22Rv1 (cell line): Measurements from ENCODE around the gene ZFYVE28.

Experiments
- CTCF ChIP-seq: fragments of 450-650 bp; IDR thresholded peaks from 2 replicates; pipeline ENCODE4 v1.5.1; 2017; ENCODE audit warnings: mild to moderate bottlenecking
- ZFX ChIP-seq: fragments of 450-650 bp; IDR thresholded peaks from 2 replicates; pipeline ENCODE4 v1.6.1; 2017; ENCODE audit warnings: antibody characterized with exemption, borderline replicate concordance

DNA sequence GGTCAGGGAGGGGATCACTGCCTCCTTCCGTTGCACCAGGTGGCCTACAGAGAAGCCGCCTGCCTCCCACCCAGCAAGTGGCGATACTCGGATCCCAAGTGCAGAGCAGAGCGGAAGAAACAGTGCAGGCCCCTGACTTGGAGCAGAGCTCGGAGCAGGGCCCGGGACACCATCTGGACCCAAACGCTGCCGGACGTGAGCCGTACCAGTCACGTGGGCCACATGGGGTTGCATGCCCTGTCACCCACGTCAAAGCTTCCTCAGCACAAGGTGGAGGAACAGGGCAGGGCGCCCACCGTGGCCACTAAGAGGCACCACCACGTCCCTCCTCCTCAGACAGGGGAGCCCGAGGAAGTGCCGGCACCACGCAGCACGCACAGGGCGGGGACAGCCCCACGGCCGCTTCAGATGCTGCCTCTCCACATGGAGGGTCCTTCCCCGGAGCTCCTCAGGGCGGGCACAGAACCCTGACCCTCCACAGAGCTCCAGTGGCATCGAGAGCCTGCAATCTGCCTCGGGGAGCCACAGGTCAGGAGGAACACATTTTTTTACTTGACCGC, 18.7 kb downstream of the ZFYVE28 start:
- no peak for TF ChIP-seq CTCF
- TF ChIP-seq ZFX = no peak
